NCI-H748 treated with DMSO at 0.1 percent for 48 hours (cell line): ENCODE results near the gene PLXND1.
"Not testable (repeated sequence)": the region's sequence is repeated elsewhere in the genome, so short reads cannot be mapped to it uniquely, and the experiment has no call there.

Experiments
- DNase-seq: peaks from one replicate; lab custom pipeline; 2025; lab: John Stamatoyannopoulos, UW

Gene PLXND1

DNA sequence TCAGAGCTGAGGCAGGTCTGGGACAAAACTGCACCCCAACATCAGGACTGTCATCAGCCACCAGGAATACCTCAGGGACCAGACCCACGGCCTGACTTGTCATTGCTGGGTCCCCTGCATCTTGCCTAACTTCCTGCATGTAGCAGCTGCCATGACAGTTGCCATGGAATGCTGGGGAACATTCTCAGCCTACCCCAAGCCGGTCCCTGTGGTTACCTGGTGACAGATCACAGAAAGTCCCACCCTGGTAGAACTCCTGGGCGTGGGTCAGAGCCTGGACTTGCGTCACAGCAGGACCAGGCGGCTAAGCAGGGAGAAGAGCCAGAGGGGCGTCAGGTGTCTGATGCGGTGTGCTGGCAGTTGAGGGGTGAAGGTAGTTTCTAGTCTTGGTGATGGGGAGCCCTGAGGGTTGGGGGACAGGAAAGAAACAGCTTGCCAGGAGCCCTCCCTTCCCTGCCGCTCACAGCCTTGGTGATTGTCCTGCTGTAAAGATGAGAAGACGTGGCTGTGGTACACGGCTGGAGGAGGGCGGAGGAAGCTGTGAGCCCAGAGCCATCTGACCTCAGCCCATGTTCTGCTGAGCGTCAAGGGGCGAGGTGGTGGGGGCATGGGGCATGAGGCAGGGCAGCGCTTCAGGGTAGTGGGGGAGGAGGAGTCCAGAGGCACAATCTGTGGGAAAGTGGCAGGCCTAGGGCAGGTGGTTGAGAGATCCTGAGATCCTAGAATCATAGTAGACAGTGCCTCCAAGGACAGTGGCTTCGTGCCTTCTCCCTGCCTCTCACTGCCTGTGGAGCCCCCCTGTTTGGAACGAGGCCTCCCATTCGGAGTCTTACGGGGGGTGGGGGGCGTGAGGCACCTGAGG, 58.1 kb downstream of the PLXND1 start:
- no peak for DNase-seq

DNA sequence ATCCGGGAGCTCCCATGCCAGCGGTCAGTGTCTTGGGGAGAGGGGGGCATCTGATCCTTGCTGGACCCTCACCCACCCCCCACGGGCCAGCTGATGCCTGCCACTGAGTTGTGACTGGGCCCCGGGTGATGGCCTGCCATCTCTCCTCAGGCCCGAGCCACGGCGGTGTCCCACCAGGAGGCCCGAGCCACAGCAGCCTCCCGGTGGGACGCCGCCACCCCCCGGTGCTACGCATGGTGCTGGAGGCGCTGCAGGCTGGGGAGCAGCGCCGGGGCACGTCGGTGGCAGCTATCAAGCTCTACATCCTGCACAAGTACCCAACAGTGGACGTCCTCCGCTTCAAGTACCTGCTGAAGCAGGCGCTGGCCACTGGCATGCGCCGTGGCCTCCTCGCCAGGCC, 59.2 kb downstream of the PLXND1 start:
- DNase-seq: no peak

DNA sequence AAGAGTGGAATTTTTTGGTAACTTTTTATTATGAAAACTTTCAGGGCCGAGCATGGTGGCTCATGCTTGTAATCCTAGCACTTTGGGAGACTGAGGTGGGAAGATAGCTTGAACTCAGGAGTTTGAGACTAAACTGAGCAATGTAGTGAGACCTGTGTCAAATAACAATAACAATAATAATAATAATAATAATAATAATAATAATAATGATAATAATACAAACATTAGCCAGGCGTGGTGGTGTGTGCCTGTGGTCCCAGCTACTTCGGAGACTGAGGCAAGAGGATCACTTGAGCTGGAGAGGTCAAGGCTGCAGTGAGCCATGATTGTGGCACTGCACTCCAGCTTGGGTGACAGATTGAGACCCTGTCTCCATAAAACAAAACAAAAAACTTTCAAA, 60.5 kb downstream of the PLXND1 start:
- DNase-seq: not testable (repeated sequence)

- DNase-seq: no peak
Observed at GRCh38 chr3:129543999-129544398, 62.5 kb downstream of the PLXND1 start.

GRCh38 chr3:129543156-129543790, 63.2 kb downstream of the PLXND1 start, which contains the start of gene H1-8:
H1-8 (plus strand) TSS chr3:129543175; CDS start chr3:129543219, 44 bp downstream.
- no peak for DNase-seq

- no peak for DNase-seq
Observed at GRCh38 chr3:129542747-129543146, 63.7 kb downstream of the PLXND1 start.

GRCh38 chr3:129540776-129541516, 65.5 kb downstream of the PLXND1 start:
- no peak for DNase-seq

DNA sequence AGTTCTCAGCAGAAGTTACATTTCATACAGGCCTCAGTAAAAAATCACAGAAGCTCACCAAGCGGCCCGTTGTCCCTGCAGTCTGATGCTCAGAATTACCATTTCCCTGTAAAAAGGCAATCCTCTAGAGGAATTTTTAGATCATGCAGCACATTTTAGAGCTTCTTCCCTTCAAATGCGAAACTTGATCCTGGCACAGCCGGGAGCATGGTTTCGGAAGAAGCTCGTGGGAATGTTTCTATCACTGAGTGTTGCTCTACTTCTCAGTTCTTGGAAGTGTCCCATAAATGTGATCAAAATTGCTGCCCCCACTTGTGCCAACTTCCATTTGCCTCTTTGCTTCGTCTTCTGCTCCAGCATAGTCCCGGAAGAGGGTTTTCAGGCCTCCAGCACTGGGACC, 67.3 kb downstream of the PLXND1 start:
- DNase-seq: no peak

DNA sequence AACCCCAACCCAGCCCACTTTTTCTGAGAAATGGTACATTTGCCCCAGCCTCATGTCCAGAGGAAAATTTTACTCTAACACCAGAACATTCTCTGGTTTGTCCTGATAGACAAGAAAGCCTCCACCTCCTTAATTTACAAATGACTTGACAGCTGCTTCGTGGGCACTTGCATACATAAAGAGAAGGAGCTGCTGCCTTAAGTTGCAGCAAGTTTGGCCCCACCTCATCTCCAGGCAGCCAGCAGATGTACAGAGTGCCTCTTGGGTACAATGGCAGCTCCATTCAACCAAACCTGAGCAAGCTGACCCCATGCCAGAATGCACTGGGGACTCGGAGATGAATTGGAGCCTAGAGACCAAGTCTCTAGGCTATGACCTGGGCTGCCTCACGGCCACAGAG, 69.7 kb downstream of the PLXND1 start:
- no peak for DNase-seq

- no peak for DNase-seq
Observed at GRCh38 chr3:129536374-129536667, 70.2 kb downstream of the PLXND1 start.

- no peak for DNase-seq
Observed at GRCh38 chr3:129535075-129535474, 71.4 kb downstream of the PLXND1 start.

DNA sequence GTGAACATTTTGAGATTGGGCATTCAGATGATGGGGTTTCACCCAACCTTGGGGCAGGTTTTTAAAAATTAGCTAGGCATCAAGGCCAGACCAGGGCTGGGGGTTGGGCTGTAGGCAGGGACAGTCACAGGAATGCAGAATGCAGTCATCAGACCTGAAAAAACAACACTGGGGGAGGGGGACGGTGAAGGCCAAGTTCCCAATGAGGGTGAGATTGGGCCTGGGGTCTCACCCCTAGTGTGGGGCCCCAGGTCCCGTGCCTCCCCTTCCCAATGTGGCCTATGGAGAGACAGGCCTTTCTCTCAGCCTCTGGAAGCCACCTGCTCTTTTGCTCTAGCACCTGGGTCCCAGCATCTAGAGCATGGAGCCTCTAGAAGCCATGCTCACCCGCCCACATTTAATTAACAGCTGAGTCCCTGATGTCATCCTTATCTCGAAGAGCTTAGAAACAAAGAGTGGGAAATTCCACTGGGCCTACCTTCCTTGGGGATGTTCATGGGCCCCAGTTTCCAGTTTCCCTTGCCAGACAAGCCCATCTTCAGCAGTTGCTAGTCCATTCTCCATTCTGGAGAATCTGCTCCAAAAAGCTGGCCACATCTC, 71.9 kb downstream of the PLXND1 start:
- no peak for DNase-seq

DNA sequence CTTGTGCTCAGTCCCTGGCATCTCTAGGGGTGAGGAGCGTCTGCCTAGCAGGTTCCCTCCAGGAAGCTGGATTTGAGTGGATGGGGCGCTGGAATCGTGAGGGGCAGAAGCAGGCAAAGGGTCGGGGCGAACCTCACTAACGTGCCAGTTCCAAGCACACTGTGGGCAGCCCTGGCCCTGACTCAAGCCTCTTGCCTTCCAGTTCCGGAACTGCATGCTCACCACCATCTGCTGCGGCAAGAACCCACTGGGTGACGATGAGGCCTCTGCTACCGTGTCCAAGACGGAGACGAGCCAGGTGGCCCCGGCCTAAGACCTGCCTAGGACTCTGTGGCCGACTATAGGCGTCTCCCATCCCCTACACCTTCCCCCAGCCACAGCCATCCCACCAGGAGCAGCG, 73.1 kb downstream of the PLXND1 start:
- no peak for DNase-seq

GRCh38 chr3:129532261-129532660, 74.2 kb downstream of the PLXND1 start:
- no peak for DNase-seq

DNA sequence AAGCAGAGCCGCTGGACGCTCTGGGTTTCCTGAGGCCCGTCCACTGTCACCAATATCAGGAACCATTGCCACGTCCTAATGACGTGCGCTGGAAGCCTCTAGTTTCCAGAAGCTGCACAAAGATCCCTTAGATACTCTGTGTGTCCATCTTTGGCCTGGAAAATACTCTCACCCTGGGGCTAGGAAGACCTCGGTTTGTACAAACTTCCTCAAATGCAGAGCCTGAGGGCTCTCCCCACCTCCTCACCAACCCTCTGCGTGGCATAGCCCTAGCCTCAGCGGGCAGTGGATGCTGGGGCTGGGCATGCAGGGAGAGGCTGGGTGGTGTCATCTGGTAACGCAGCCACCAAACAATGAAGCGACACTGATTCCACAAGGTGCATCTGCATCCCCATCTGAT, 74.8 kb downstream of the PLXND1 start:
- DNase-seq: no peak

DNA sequence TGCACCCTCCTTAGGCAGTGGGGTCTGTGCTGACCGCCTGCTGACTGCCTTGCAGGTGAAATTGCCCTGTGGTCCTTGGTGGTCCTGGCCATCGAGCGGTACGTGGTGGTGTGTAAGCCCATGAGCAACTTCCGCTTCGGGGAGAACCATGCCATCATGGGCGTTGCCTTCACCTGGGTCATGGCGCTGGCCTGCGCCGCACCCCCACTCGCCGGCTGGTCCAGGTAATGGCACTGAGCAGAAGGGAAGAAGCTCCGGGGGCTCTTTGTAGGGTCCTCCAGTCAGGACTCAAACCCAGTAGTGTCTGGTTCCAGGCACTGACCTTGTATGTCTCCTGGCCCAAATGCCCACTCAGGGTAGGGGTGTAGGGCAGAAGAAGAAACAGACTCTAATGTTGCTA, 75.7 kb downstream of the PLXND1 start:
- DNase-seq: no peak

GRCh38 chr3:129530251-129530791, 76.2 kb downstream of the PLXND1 start:
- DNase-seq: no peak

DNA sequence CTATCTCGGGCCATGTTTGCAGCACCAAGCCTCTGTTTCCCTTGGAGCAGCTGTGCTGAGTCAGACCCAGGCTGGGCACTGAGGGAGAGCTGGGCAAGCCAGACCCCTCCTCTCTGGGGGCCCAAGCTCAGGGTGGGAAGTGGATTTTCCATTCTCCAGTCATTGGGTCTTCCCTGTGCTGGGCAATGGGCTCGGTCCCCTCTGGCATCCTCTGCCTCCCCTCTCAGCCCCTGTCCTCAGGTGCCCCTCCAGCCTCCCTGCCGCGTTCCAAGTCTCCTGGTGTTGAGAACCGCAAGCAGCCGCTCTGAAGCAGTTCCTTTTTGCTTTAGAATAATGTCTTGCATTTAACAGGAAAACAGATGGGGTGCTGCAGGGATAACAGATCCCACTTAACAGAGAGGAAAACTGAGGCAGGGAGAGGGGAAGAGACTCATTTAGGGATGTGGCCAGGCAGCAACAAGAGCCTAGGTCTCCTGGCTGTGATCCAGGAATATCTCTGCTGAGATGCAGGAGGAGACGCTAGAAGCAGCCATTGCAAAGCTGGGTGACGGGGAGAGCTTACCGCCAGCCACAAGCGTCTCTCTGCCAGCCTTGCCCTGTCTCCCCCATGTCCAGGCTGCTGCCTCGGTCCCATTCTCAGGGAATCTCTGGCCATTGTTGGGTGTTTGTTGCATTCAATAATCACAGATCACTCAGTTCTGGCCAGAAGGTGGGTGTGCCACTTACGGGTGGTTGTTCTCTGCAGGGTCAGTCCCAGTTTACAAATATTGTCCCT, 76.9 kb downstream of the PLXND1 start:
- DNase-seq: no peak

GRCh38 chr3:129528589-129529100, 77.8 kb downstream of the PLXND1 start, which contains the start of gene RHO:
RHO (plus strand) TSS chr3:129528639; CDS start chr3:129528734, 95 bp downstream.
- no peak for DNase-seq

DNA sequence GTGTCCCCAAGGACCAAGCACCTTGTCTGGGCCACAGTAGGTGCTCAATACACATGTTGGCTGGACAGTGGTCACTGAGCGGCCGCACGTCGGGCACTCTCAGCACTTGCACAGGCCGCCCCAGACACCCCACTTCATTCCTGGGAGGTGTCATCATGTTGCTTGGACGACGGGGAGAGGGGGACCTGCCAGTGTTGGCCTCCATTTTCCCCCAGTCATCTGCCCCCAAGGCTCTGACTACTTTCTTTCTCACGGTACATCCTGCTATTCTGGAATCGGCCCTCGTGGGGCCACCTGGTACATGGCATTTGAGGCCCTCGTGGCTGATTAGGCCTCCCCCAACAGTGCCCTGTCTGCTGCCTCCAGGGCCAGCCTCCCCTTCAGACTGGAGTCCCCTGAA, 79.2 kb downstream of the PLXND1 start:
- DNase-seq: no peak
